ENCODE measurements around the gene PILRB. TPM values are rescaled to one million over a fixed set of nuclear protein-coding genes. Genes with fewer than 3 reads are reported as not detected.

The PILRB gene
- total RNA-seq, 2 experiments from 2014 or later = 29.9 to 36.7 TPM

DNA sequence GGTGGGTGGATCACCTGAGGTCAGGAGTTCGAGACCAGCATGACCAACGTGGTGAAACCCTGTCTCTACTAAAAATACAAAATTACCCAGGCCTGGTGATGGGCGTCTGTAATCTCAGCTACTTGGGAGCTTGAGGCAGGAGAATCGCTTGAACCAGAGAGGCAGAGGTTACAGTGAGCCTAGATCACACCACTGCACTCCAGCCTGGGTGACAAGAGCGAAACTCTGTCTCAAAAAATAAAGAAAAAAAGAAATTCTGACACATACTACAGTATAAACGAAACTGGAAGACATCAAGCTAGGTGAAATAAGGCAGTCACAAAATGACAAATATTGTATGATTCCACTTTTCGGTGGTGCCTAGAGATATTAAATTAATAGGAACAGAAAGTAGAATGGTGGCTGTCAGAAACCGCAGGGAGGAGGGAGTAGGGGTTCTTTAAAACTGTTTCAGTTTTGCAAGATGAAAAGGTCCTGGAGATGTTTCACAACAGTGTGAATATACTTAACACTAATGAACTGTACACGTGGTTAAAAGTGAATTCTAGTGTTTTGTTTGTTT, 38.6 kb downstream of the PILRB start:
- ChIA-PET POLR2A (interaction anchor here (1.2 to 1.6 kb wide), 3 partner anchors 31 to 296 kb away, joined by 3 to 9 read pairs (median 4); no protein-coding TSS in a partner anchor), CTCF (interaction anchor here (0.6 to 1.3 kb wide), 5 partner anchors 11 to 53 kb away, joined by 3 to 4 read pairs (median 3); no protein-coding TSS in a partner anchor)

DNA sequence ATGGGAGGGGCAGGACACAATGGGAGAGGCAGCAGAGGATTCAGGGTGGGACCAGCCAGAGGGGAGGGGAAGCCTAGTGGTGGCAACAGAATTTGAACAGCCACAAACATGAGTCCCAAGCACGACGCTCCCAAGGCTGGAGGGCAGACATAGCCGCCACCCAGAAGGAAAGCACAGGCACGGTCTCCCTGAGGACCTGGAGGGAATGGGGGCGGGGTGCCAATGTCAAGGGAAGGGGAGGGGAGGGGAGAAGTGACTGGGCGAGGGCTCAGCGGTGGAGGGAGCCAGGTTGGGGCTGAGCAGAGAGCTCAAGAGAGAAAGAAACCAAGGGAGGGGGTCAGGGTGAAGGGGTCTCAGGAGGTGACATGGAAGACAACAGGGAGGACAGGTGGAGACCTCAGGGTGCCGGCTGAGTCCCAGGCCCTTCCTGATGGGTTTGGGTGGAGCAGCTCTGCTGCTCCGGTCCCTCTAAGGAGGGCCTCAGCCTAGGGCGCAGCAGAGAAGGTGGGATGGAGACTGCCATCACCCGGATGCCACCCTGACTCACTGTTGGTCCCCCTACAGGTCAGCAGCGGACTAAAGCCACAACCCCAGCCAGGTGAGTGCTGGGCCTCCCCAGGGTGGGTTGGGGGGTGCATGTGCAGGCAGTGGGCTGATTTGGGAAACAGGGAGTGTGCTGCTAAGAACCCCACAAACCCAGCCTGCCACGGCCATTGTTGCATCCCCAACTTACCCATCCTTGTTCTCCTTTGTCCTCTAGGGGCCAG, 39.6 kb downstream of the PILRB start:
- ChIA-PET CTCF (interaction anchor here (0.6 to 1.7 kb wide), 3 partner anchors 10 to 263 kb away, joined by 3 to 11 read pairs (median 4); no protein-coding TSS in a partner anchor), POLR2A (interaction anchor here (0.6 to 1.6 kb wide), 3 partner anchors 32 to 297 kb away, joined by 3 to 9 read pairs (median 4); no protein-coding TSS in a partner anchor)

DNA sequence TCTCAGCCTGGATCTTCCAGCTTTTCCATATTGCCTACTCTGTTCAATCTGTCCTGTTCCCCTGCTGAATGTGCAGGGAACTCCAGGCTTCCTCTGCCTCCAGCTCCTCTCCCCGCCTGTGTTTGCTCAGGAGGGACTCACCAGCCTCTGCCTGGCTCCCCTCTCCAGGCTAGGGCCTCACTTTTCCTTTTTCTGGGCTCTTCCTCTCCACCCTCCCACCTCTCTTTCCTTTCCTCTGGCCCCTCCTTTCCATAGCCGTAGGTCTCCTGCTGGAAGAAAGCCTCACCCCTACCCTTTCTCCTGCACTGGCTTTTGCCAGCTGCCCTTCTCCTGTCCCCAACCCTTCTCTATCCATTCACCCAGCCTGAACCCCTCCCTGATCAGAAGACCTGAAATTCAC, 40.3 kb downstream of the PILRB start:
- POLR2A ChIA-PET = interaction anchor here (1.6 kb wide), 1 partner anchor 33 kb away, joined by 4 read pairs; no protein-coding TSS in a partner anchor
- CTCF ChIA-PET = interaction anchor here (1.7 kb wide), 1 partner anchor 9 kb away, joined by 11 read pairs; no protein-coding TSS in a partner anchor

DNA sequence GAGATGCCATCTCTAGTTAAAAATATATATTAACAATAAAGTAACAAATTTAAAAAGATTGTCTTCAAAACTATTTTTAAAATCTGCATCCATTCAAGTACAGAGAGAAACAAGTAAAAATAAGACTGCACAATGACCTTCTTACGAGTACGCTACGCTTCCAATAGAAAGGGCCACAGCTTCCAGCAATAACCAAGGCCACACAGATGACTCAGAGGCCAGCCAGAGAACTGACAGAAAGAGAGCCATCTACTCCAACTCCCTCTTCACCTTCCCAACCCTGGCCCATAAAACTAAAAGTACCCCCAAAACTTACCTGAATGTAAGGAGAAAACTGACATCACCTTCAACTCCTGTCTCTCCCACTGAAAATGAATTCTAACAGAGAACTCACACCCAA, 42.1 kb downstream of the PILRB start:
- ChIA-PET CTCF (no interaction called here), POLR2A (no interaction called here)

DNA sequence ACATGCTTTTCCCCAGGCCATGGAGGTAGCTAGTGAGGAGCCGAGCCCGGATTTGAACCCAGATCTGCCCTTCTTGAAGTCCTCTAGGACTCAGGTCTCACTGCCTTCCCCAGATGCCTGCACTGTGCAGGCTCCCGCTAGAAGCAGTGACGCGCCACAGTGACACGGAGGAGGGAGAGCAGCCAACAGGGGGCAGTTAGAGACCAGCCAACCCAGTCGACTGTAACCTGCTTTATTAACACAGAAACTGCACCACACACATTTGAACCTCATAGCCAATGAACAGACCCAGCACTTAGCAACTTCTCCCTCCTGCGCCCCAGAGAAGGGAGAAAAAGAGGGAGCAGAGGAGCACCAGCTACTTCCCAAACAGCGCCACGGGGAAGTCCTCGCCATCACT, 42.7 kb downstream of the PILRB start:
- CTCF ChIA-PET = no interaction called here
- POLR2A ChIA-PET = interaction anchor here (0.8 kb wide), 1 partner anchor 28 kb away, joined by 4 read pairs; the partner anchor contains the start of gene ZCWPW1

DNA sequence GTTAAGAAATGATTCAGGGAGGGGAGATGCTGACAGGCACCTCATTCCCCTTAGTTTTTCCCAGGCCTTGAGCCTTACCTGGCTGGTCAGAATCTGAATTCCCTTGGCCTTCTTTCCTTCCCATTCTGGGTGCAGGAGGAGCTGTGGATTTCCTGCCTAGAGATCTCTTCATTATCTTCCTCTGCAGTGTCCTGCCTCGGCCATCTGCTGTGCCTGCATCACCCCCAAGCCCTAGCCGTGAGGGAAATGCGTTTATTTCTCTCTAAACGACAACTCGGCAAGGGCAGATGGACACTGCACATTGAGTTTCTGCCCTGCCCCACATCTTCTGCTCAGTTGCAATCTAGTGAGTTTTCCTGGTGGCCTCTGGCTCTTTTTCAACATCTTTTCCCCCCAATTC, 43.9 kb downstream of the PILRB start:
- ChIA-PET CTCF (interaction anchor here (1.3 kb wide), 1 partner anchor 10 kb away, joined by 3 read pairs; no protein-coding TSS in a partner anchor), POLR2A (no interaction called here)

DNA sequence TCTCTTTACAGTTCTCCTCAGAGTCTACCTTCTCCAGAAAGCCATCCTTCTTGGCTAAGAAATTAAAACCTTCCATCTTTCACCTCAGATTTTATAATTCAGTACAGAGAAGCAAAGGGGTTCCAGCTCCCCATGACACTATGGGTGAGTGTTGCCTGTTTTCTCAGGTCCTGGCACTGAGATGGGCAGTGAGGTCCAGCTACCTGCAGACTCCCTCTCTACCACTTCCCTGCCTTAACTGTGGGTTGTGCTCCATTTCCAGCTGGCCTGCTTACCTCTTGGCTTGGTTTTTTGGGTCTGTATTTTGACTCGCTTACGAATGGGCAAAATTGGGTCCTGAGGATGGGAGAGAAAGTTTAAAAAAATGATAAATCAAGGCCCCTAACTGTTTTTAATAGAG, 44.3 kb downstream of the PILRB start:
- CTCF ChIA-PET = interaction anchor here (0.6 to 1.3 kb wide), 2 partner anchors 10 to 47 kb away, joined by 3 read pairs; no protein-coding TSS in a partner anchor
- POLR2A ChIA-PET = no interaction called here

DNA sequence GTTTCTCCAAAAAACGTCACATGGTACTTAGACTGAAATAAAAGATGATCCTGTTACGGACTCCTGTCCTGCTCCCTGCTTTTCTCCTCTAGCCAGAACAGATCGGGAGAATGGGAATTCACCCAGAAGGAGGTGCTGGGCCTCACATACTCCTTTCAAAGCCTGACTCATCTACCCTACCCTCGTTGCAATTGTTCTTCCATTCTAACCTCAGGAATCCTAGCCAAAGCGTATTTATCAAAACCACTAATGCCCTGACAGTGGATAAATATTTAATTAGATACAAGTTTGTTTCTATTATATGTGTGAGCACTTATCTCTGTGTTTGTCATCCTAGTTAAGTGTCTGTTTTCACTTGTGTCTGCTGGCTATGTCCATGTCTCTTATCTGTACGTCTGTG, 48.9 kb downstream of the PILRB start:
- ChIA-PET POLR2A (interaction anchor here (0.7 kb wide), 1 partner anchor 26 kb away, joined by 3 read pairs; no protein-coding TSS in a partner anchor), CTCF (interaction anchor here (1.0 to 2.5 kb wide), 16 partner anchors 9 to 276 kb away, joined by 3 to 11 read pairs (median 4); partner anchors contain the start of genes MEPCE and ZCWPW1)

DNA sequence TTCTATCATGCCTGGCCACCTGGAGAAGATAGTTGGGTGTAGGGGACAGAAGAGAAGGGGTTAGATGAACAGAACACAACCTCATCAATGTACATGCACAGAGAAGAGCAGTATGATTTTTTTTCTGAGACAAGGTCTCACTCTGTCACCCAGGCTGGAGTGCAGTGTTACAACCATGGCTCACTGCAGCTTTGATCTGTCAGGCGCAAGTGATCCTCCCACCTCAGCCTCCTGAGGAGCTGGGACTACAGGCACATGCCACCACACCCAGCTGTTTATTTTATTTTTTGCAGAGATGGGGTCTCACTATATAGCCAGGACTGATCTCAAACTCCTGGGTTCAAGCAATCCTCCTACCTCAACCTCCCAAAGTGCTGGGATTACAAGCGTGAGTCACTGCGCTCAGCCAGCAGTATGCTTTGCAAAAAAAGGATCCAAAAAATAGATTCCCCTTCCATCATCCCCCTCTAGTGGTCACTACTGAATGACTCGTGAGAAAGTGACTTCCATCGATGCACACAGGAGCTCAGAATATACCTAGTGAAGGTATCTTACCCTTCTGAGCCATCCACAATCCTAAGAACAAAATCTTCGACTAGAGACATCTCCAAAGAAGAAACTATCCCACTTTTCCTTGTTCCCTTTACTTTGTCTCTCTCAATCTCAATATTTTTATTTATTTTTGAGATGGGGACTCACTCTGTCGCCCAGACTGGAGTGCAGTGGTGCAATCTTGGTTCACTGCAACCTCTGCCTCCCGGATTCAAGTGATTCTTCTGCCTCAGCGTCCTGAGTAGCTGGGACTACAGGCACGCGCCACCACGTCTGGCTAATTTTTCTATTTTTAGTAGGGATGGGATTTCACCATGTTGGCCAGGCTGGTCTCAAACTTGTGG, 49.6 kb downstream of the PILRB start:
- POLR2A ChIA-PET = interaction anchor here (0.7 kb wide), 1 partner anchor 27 kb away, joined by 3 read pairs; no protein-coding TSS in a partner anchor
- CTCF ChIA-PET = interaction anchor here (0.5 to 2.5 kb wide), 25 partner anchors 9 to 277 kb away, joined by 3 to 11 read pairs (median 4); partner anchors contain the start of genes MEPCE and ZCWPW1

DNA sequence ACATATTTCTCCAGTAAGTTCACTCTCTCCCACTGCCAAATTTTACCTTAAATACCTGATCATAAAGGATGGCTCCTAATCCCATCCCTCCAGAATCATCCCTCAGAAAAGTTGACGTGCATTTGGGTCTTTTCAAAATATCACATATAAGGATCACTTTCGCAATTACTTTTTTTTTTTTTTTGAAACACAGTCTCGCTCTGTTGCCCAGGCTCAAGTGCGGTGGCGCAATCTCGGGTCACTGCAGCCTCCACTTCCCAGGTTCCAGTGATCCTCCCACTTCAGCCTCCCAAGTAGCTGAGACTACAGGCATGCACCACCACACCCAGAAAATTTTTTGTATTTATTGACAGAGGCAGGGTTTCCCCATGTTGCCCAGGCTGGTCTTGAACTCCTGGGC, 53.2 kb downstream of the PILRB start:
- POLR2A ChIA-PET = interaction anchor here (0.7 kb wide), 1 partner anchor 200 kb away, joined by 4 read pairs; no protein-coding TSS in a partner anchor
- CTCF ChIA-PET = interaction anchor here (1.2 kb wide), 1 partner anchor 45 kb away, joined by 4 read pairs; no protein-coding TSS in a partner anchor

DNA sequence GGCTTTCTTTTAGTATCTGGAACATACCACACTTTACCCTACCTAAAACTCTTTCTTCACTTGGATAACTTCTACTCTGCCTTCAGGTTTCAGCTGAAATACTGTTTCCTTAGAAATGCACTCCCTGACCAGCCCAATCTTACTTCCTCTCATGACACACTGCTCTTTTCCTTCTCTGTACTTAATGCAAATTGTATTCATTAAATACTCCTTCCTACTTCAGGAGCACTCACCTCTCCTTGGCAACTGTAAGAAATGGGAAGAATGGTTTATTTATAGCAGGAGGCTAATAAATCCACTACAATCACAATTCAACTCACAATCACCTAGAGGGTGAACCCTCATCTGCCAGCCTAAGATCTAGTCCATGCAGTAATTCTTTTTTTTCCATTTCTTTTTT, 55.4 kb downstream of the PILRB start:
- ChIA-PET CTCF (no interaction called here), POLR2A (no interaction called here)

DNA sequence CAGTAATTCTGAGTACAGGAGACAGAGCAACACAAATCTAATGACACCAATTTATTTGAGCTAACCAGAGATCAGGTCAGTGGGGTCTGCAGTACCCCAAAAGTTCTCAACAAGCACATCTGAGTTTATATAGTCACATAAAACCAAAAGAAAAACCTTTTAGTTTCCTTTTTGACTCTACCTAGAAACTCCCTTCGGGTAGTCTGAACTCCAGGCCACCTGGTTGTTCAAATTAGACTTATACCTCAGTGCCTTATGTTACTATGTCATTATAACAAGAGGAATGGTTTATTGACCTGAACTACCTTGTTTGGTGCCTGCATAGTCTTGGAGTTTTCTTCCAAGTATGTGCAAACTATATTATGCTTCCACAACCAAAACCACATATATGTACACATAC, 56.0 kb downstream of the PILRB start:
- CTCF ChIA-PET = no interaction called here
- POLR2A ChIA-PET = no interaction called here

DNA sequence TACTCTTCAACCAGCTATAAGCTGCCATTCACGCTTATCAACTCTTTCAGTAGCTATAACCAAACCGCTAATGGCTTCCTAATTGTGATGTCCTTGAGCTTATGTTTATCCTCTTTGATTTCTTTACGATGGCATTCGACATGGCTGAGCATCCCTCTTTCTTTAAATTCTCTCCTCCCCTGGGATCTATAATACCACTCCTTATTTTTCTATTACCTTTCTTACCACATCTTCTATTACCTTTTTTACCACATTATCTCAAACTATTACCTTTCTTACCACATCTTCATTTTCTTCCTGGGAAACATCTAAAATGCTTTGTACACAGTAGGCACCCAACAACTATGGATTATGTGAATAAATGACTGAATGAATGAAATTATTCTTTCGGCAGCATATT, 57.5 kb downstream of the PILRB start:
- ChIA-PET CTCF (interaction anchor here (1.6 kb wide), 1 partner anchor 8 kb away, joined by 8 read pairs; no protein-coding TSS in a partner anchor), POLR2A (interaction anchor here (0.7 kb wide), 1 partner anchor 451 kb away, joined by 8 read pairs; no protein-coding TSS in a partner anchor)

Other genes with a start within 250 kb of the PILRB start
- gene TAF6, start 238.8 kb upstream of the PILRB start, total RNA-seq = 10 to 100 TPM; 70.2 to 75.6 TPM
- gene CNPY4, start 238.5 kb upstream of the PILRB start, total RNA-seq = 10 to 100 TPM; 13.2 to 14.5 TPM
- 1 to 10 TPM; 3.7 to 4.2 TPM for gene MBLAC1, start 231.2 kb upstream of the PILRB start, total RNA-seq
- gene LAMTOR4, start 209.2 kb upstream of the PILRB start, total RNA-seq = 100 to 1,000 TPM; 117 to 120 TPM
- 10 to 100 TPM; 26.6 to 26.7 TPM for gene TRAPPC14, start 199.4 kb upstream of the PILRB start, total RNA-seq
- gene GAL3ST4, start 189.5 kb upstream of the PILRB start, total RNA-seq = under 1 TPM; 0.48 to 0.71 TPM
- gene GPC2, start 180.7 kb upstream of the PILRB start, total RNA-seq = 1 to 10 TPM; 2.3 to 2.8 TPM
- gene STAG3, start 180.2 kb upstream of the PILRB start, total RNA-seq = 1 to 10 TPM; 6.2 to 7.1 TPM
- gene PVRIG, start 138.2 kb upstream of the PILRB start, total RNA-seq = 10 to 100 TPM; 22.4 to 23.6 TPM
- not detected for gene SPDYE3, start 50.4 kb upstream of the PILRB start, total RNA-seq
- under 1 TPM; 0.30 to 0.48 TPM for gene PILRA, start 15.4 kb downstream of the PILRB start, total RNA-seq
- 1 to 10 TPM; 2.3 TPM for gene ZCWPW1, start 70.6 kb downstream of the PILRB start, total RNA-seq
- 10 to 100 TPM; 69.9 to 70.3 TPM for gene MEPCE, start 71.7 kb downstream of the PILRB start, total RNA-seq
- gene PPP1R35, start 78.4 kb downstream of the PILRB start, total RNA-seq = 10 to 100 TPM; 47.3 to 47.8 TPM
- gene SPACDR, start 106.1 kb downstream of the PILRB start, total RNA-seq = 1 to 10 TPM; 1.4 to 1.6 TPM
- 10 to 100 TPM; 90.9 to 95.0 TPM for gene TSC22D4, start 121.1 kb downstream of the PILRB start, total RNA-seq
- gene NYAP1, start 125.8 kb downstream of the PILRB start, total RNA-seq = under 1 TPM; 0.13 to 0.15 TPM
- 10 to 100 TPM; 64.1 to 64.8 TPM for gene AGFG2, start 181.1 kb downstream of the PILRB start, total RNA-seq
- 1 to 10 TPM; 5.6 to 7.5 TPM for gene SAP25, start 215.8 kb downstream of the PILRB start, total RNA-seq
- 10 to 100 TPM; 80.3 to 84.5 TPM for gene LRCH4, start 228.0 kb downstream of the PILRB start, total RNA-seq
- under 1 TPM; 0.36 TPM for gene FBXO24, start 228.2 kb downstream of the PILRB start, total RNA-seq
- gene PCOLCE, start 244.2 kb downstream of the PILRB start, total RNA-seq = 1 to 10 TPM; 6.3 to 8.1 TPM